Endothelial cell of umbilical vein (primary cell): ENCODE measurements around the gene ATN1. TPM values are rescaled to one million over a fixed set of nuclear protein-coding genes. Genes with fewer than 3 reads are reported as not detected.
A peak's percentile ranks its signal among the peaks of the same experiment; 100 is the strongest.

Experiments
- BruUV-seq: library from RNA; stranded (reverse); fragments of 400-500 nt; replicated peaks from 2 replicates; lab custom pipeline; 2021; lab: Mats Ljungman, UMichigan
- CTCF ChIA-PET: fragments of 300-600, 350-600 bp; sonication (Branson Sonifier 250); formaldehyde crosslinking; loops from one replicate; lab custom pipeline; 2021; ENCODE audit warnings: antibody characterized with exemption, inconsistent platforms; lab: Charles Lee
- POLR2A ChIA-PET: fragments of 300-600, 350-600 bp; sonication (Branson Sonifier 250); formaldehyde crosslinking; loops from one replicate; lab custom pipeline; 2021; ENCODE audit warnings: antibody characterized with exemption, inconsistent platforms; lab: Charles Lee
- DNase-seq: peaks from one replicate; pipeline ENCODE4 v3.0.0-alpha.2; 2011; ENCODE audit warnings: low read depth, low spot score
- FAIRE-seq: peaks from 2 replicates; lab custom pipeline; 2011; peaks lifted over from hg19 to GRCh38; lab: Jason Lieb, UNC
- H2AFZ ChIP-seq: 2 replicates; pipeline ENCODE4 v1.6.0; 2012; ENCODE audit warnings: low read depth, low read length, control low read depth, inconsistent platforms
- H3K27ac ChIP-seq: 2 replicates; pipeline ENCODE4 v1.5.1; 2011; ENCODE audit warnings: low read depth, mild to moderate bottlenecking, control low read depth, low read length, moderate library complexity; ENCODE audit not compliant: insufficient read depth
- H3K27me3 ChIP-seq, 2 experiments: 2 replicates each; pipeline versions ENCODE4 v1.6.0 to v1.6.1; 2011; ENCODE audit warnings: low read length in 2 of 2, mixed read lengths in 1 of 2; ENCODE audit not compliant: control insufficient read depth in 2 of 2, insufficient read depth in 2 of 2
- H3K36me3 ChIP-seq, 2 experiments: 2 replicates in 1 of 2; 3 replicates in 1 of 2; pipeline ENCODE4 v1.5.1; 2011; ENCODE audit warnings: low read length in 2 of 2, mild to moderate bottlenecking in 1 of 2, moderate library complexity in 1 of 2; ENCODE audit not compliant: control insufficient read depth in 2 of 2, insufficient read depth in 2 of 2; ENCODE audit errors: extremely low read depth in 1 of 2
- H3K4me1 ChIP-seq: 3 replicates; pipeline ENCODE4 v1.5.1; 2011; ENCODE audit warnings: mild to moderate bottlenecking, low read length; ENCODE audit not compliant: control insufficient read depth, insufficient read depth; ENCODE audit errors: extremely low read depth
- H3K4me2 ChIP-seq: 2 replicates; pipeline ENCODE4 v1.6.1; 2011; ENCODE audit warnings: low read length, control low read depth, mixed read lengths; ENCODE audit not compliant: insufficient read depth
- H3K4me3 ChIP-seq, 3 experiments: fragments of 200-600 bp in 1 of 3; sonication (generic), shearing (Covaris generic) in 1 of 3; replicated peaks in 1 of 3; 2 replicates each; pipeline ENCODE4 v1.5.1; 2011 to 2016; ENCODE audit warnings: control low read depth in 3 of 3, low read length in 3 of 3, mild to moderate bottlenecking in 2 of 3, inconsistent platforms in 1 of 3, low read depth in 1 of 3, moderate library complexity in 1 of 3; ENCODE audit not compliant: insufficient read depth in 1 of 3
- H3K79me2 ChIP-seq: 2 replicates; pipeline ENCODE4 v1.6.0; 2012; ENCODE audit warnings: low read length, inconsistent platforms; ENCODE audit not compliant: control insufficient read depth, insufficient read depth
- H3K9ac ChIP-seq: replicated peaks from 2 replicates; pipeline ENCODE3; 2011; ENCODE audit warnings: low read length, control low read depth; ENCODE audit not compliant: insufficient read depth; ENCODE audit errors: extremely low read depth
- H3K9me1 ChIP-seq: replicated peaks from 3 replicates; pipeline ENCODE4 v1.6.0; 2011; ENCODE audit warnings: mild to moderate bottlenecking, low read length; ENCODE audit not compliant: control insufficient read depth, insufficient read depth; ENCODE audit errors: extremely low read depth
- H3K9me3 ChIP-seq: replicated peaks from 2 replicates; pipeline ENCODE4 v1.5.1; 2012; ENCODE audit warnings: low read length, inconsistent platforms; ENCODE audit not compliant: control insufficient read depth, insufficient read depth
- H4K20me1 ChIP-seq: replicated peaks from 2 replicates; pipeline ENCODE3; 2011; ENCODE audit warnings: mild to moderate bottlenecking, low read length; ENCODE audit not compliant: control insufficient read depth, insufficient read depth; ENCODE audit errors: extremely low read depth
- CTCF ChIP-seq, 2 donors: IDR thresholded peaks; 1 replicate in 1 of 2; 2 replicates in 1 of 2; pipeline ENCODE4 v1.5.1; 2011; ENCODE audit warnings: low read length in 2 of 2, mild to moderate bottlenecking in 2 of 2, moderate library complexity in 2 of 2, control low read depth in 1 of 2, inconsistent platforms in 1 of 2, low read depth in 1 of 2; ENCODE audit not compliant: insufficient read depth in 1 of 2; ENCODE audit errors: extremely low read depth in 1 of 2
- EZH2 ChIP-seq: IDR thresholded peaks from 2 replicates; pipeline ENCODE4 v1.6.1; 2012; ENCODE audit warnings: borderline replicate concordance, low read depth, mild to moderate bottlenecking, moderate library complexity, low read length, inconsistent platforms; ENCODE audit not compliant: severe bottlenecking
- FOS ChIP-seq: IDR thresholded peaks from 2 replicates; pipeline ENCODE4 v1.6.1; 2011; ENCODE audit warnings: mild to moderate bottlenecking, low read length, moderate library complexity, borderline replicate concordance; ENCODE audit not compliant: insufficient read depth
- GATA2 ChIP-seq: IDR thresholded peaks from 2 replicates; pipeline ENCODE4 v1.7.0; 2011; ENCODE audit warnings: low read depth, mild to moderate bottlenecking, moderate library complexity, mixed read lengths, low read length; ENCODE audit not compliant: insufficient read length, insufficient read depth
- JUN ChIP-seq: IDR thresholded peaks from 2 replicates; pipeline ENCODE4 v1.6.1; 2011; ENCODE audit warnings: borderline replicate concordance, low read depth; ENCODE audit not compliant: insufficient read length, insufficient read depth
- MAX ChIP-seq: IDR thresholded peaks from 2 replicates; pipeline ENCODE4 v1.6.1; 2011; ENCODE audit not compliant: insufficient read depth, insufficient read length
- MYC ChIP-seq: IDR thresholded peaks from one replicate; pipeline ENCODE4 v1.6.1; 2011; ENCODE audit warnings: mild to moderate bottlenecking, low read depth, low read length
- POLR2A ChIP-seq: IDR thresholded peaks from 2 replicates; pipeline ENCODE4 v1.6.1; 2012; ENCODE audit warnings: low read depth, mild to moderate bottlenecking, control low read depth, low read length
- POLR2AphosphoS5 ChIP-seq: IDR thresholded peaks from 2 replicates; pipeline ENCODE4 v1.6.1; 2012; ENCODE audit warnings: low read depth, mild to moderate bottlenecking, control low read depth, low read length, moderate library complexity; ENCODE audit not compliant: insufficient read depth
- dilution Hi-C: fragments of 300-500 bp; cut with MboI; formaldehyde crosslinking; loops from one replicate; pipeline ENCODE4 v1.15.0; 2019; ENCODE audit warnings: low sequenced_read_pairs; ENCODE audit not compliant: extremely low pct_ligation_motif_present
- intact Hi-C: fragments of 100-400 bp; cut with micrococcal nuclease; formaldehyde crosslinking; loops from one replicate; pipeline ENCODE4 v1.10.0; 2022
- polyA plus RNA-seq, 4 experiments: library from polyadenylated mRNA; depleted of rRNA in 3 of 4; stranded (reverse) in 3 of 4; unstranded in 1 of 4; fragments of >200 nt; gene quantifications; 2 replicates each; pipeline versions ENCODE4 v1.2.1 to v1.2.3, GENCODE V29; 2011 to 2012; ENCODE audit warnings: missing spikeins in 1 of 4
- total RNA-seq: library from RNA; stranded (reverse); gene quantifications from 2 replicates; pipeline ENCODE4 v1.2.3, GENCODE V29; 2021

The ATN1 gene
- total and polyA plus RNA-seq, 2 donors (not counting 3 experiments of a cell fraction or from before 2014, with no cell fraction given): 46.4 to 117 TPM

- no peak for TF ChIP-seq GATA2
- peak; percentile 43 for TF ChIP-seq POLR2AphosphoS5
- peak; percentile 32 for TF ChIP-seq POLR2A
- TF ChIP-seq MAX: no peak
- no peak for TF ChIP-seq EZH2
- TF ChIP-seq JUN: peak; percentile 87
- TF ChIP-seq MYC: no peak
- no peak for TF ChIP-seq CTCF (IDR thresholded peaks at IDR 0.05; ENCODE audit: extremely low read depth in 1 of 2, insufficient read depth in 1 of 2, low read depth in 1 of 2, low read length in 2 of 2)
- peak; percentile 88 for TF ChIP-seq FOS
- intact Hi-C loops: no loop called here
- peak overlapping the region; percentile 37 for H3K9ac ChIP-seq
- peak overlapping the region; percentile 81 for H3K4me2 ChIP-seq
- H3K79me2 ChIP-seq: peaks cover 38% of the 10 kb centered on the region
- ChIA-PET CTCF (interaction anchor here (0.7 to 4.3 kb wide), 23 partner anchors 8 to 219 kb away, joined by 3 to 94 read pairs (median 6); partner anchors contain the start of genes C12orf57, C1RL, CDCA3 and ENO2), POLR2A (interaction anchor here (0.8 to 2.3 kb wide), 9 partner anchors 8 to 173 kb away, joined by 3 to 24 read pairs (median 3); partner anchors contain the start of genes C12orf57, MLF2, RNU7-1 and SPSB2)
- H3K4me1 ChIP-seq: peaks cover 45% of the 10 kb centered on the region
- H3K9me3 ChIP-seq: no peaks in the 10 kb centered on the region
- FAIRE-seq (peak; percentile 99), DNase-seq (peak; percentile 80)
- no peaks in the 10 kb centered on the region for H3K9me1 ChIP-seq
- H3K36me3 ChIP-seq: no peaks in the 10 kb centered on the region
- peaks cover under 1% of the 10 kb centered on the region for H4K20me1 ChIP-seq
- H2AFZ ChIP-seq: peak overlapping the region; percentile 24
- peak overlapping the region in 2 of 3 experiments; percentile 14 to 18 for H3K4me3 ChIP-seq
- dilution Hi-C loops: no loop called here
- H3K27ac ChIP-seq: peak overlapping the region; percentile 72
- H3K27me3 ChIP-seq: no peaks in the 10 kb centered on the region
- BruUV-seq: no TSS peak
These were observed 2.0 kb upstream of the ATN1 start for GRCh38 chr12:6925540-6926279.
